ENCODE results near the gene PKD2L1.
"Not testable (repeated sequence)": the region's sequence is repeated elsewhere in the genome, so short reads cannot be mapped to it uniquely, and the experiment has no call there.

Gene PKD2L1

DNA sequence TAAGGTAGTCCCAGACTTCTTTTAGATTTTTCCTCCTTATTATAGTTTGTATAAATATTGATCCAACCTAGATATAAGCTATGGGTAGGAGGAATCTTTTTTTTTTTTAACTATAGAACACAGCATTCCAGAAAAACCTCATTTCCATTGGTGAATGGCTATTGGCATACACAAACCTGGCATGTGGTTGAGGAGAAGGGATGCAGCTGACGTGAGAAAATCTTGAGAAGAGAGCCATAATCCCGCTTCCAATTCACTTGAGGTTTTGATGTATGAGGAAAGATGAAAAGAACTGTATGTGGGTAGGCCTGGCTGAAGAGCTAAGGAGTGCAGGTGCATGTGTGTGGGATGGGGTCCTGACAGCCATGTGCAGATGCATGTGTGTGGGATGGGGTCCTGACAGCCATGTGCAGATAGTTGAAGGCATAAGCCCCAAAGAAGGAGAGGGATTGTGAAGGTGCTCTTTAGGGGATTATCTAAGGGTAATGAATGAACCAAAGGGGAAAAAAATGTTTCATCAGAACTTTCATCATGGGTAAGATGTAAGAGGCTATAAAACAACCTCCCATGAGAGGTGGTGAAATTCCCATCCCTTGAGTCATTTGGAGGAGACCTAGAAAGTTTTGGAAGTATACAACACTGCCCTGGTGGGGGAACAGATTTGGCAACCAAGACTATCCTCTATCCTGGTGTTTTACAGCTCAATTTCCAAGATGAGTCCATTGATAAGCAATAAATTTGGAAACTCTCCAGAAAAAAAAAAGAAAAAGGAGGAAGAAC lies 3.8 kb upstream of the PKD2L1 start:
- DNase-seq (ENCODE audit: low read depth in 2 of 2) = no peak

DNA sequence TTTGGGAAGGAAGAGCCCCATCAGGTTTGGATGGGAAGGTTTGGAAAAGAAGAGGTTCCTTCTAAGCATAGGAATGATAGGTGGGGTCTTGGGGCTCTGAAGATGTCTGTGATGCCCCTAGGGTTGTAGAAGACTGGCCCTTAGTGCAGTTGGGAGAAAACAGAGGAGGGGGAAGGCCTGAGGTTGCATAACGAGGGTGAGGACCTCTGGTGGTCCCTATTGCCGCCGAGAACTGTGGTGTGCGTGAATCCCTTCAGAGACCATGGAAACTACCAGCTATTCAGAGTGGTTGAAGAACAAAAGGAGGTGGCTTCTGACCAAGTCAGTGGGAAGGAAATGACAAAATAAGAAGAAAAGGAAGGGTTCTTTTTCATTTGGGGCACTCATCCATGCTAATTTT lies 3.1 kb upstream of the PKD2L1 start:
- DNase-seq (ENCODE audit: low read depth in 2 of 2) = no peak

DNA sequence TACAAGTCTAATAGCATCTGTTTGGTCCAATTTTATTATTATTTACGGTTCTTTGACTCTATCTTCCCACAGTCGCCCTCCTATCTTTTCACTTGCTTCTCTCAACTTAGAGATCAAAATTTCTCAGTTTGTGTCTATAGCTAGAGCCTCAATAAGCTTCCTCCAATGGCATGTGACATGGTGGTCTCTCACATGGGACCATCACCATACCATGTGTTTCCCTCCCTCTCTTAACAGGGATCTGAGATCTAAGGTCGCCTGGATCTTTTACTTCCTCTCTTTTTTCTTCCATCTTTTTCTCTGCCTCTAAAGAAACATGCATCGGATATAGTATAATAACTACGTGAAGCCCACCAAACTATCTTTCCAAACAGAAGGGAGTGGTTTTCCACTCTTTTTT lies 1.8 kb downstream of the PKD2L1 start:
- no peak for DNase-seq (ENCODE audit: low read depth in 2 of 2)

DNA sequence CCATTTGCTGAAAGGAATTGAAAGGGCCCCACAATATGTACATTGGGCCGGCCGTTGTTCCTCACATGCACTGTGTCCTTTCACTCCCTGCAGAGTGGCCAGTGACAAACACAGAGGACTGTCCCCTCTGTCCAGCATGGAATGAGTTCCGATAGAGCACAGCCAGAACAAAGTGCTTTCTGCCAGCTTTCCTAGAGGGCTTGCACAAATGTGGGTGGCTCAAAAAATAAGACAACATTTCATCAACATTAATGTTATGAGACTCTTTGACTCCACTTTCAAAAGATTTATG lies 2.4 kb downstream of the PKD2L1 start:
- no peak for DNase-seq (ENCODE audit: low read depth in 2 of 2)

DNA sequence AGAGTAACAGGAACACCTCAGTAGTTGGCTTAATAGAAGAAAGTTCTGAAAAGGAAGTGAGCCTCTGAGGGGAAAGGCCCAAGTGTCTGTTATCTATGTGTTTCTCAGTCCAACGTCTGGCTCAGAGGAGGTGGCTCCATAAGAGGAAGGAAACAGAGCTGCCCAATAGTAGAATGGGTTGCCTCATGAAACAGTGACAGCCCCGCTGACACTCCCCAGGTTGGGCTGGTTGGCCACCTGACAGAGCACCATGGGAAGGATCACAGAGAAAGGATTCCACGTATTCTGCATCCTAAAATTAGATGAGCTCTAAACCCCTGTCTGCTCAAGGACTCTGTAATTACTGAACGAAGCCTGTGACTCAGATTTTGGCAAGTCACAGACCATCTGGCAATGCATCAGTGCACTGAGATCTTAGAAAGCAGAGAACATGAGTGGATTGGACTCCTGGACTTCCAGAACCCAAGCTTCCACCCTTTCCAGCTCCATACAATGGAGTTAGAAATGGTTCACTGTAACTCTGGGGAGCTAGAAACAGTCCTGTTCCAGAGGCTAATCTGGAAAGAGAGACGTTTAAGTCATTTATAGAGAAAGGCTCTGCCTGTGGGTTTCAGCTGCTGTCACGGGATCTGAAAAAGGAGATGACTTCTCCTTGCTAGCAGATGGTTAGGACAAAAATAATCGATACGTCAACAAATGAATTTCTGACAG lies 2.9 kb downstream of the PKD2L1 start:
- DNase-seq (ENCODE audit: low read depth in 2 of 2) = no peak

DNA sequence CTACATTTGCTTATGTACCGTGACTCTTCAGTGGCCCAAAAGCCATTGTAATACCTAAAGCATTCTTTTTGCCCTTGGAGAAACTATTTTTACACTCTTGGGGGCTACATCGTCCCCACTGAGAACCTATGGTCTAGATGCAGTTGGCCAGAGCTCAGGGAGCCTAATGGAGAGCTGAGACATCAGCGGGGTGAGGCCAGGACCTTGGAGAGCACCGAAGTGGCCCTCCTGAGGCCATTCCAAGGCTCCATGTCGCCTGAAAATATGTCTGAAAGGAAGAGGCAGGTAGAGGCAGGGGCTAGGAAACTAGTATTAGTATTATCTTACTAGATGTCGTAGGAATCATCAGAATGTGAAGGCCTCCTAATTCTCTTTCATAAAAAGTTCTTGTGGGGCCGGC lies 4.9 kb downstream of the PKD2L1 start:
- DNase-seq (ENCODE audit: low read depth in 2 of 2) = no peak

DNA sequence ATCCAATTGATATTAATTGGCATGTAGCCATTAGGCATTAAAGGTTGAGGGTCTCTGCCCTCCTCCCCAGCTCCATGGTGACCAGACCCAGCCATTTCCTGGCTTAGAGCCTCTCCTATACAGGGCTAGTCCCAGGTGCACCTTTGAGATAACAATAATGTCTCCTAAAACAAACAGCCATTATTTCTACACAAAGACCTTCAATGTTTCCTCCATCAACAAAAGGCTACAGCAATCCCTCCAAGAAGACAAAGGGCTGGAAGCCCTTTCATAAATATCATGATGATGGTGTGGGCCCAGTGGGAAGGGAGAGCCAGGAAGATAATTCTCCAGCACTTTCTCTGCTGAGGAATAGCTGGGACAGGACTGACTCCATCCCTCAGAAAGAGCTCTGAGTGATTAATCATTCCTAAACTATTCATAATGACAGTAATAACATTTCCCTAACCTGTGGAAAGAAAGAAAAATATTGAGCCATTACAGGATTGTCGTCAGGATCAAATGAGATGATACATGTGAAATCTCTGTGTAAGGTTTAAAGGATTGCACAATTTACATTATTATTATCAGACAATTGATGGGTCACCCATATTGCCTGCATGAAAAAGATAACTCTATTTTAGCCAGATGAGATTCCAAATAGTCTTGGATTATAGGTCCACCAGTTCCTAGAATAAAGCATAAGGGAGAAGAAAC lies 10.2 kb downstream of the PKD2L1 start:
- DNase-seq (ENCODE audit: low read depth in 2 of 2) = no peak

DNA sequence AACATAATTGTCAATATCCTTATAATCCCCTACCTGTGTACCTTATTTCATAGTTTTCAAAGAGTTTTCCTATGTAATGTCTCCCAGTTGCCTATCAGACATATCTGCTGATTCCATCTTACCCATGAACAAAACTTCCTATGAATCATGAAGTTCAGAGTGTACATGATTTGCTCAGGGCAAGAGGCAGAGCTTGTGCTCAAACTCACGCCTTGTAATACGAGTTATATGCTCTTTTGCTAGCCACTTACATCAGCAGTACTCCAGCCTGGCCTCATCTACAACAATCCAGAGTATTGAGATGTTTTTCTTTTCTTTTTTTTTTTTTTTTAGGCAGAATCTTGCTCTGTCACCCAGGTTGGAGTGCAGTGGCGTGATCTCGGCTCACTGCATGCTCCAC lies 11.8 kb downstream of the PKD2L1 start:
- no peak for DNase-seq (ENCODE audit: low read depth in 2 of 2)

DNA sequence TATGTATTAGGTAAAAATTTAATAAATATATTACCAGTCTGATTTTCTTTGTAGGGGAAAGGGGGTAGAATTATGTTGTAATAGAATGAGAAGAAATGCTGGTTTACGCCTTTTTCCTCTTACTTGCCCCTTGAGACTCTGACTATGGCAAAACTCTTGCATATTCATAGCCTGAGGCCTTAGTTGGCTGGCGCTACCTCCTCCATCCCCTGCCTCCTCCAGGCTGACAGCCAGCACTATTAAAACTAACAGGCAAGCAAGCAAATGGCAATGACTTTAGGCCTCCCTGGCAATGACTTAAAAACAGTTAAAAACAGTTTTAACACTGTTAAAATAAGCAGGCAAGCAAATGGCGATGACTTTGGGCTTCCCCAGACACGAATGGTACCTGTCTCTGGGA lies 14.4 kb downstream of the PKD2L1 start:
- DNase-seq (ENCODE audit: low read depth in 2 of 2) = no peak

DNA sequence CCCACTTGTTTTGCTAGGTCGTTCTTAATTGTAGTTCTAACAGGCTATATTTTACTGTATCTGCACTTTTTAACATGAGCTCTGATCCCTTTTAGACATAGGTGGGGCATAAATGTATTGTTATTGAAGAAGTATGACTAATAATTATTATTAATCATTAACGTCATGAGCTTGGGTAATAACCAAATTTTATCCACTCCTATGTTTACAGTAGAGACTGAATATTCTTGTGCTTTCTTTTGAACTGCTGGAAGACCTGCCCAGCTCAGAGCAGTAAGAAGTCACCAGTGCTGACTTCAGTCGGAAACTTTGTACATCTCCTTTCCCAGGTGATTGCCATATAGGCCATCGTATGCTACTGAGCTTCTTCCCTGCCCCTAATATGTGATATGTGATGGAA lies 18.7 kb downstream of the PKD2L1 start:
- no peak for DNase-seq (ENCODE audit: low read depth in 2 of 2)

DNA sequence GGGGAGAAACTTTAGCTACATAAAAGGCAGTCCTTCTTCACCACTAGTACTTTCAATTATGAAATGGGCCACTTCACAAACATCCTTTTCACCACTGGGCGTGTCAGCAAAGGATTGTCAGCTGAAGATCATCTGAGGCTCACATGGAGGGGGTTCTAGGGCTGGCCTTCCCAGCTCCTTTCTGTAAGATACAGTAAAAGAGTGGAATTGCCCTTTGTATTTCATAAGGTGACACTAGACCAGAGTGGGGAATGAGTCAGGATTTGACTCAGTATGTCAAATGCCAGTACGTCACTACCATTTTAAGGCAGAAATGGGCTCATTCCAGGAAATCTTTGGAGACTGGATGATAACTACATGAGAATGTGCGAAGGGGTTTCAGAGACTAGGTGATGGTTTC lies 22.3 kb downstream of the PKD2L1 start:
- DNase-seq (ENCODE audit: low read depth in 2 of 2) = no peak

DNA sequence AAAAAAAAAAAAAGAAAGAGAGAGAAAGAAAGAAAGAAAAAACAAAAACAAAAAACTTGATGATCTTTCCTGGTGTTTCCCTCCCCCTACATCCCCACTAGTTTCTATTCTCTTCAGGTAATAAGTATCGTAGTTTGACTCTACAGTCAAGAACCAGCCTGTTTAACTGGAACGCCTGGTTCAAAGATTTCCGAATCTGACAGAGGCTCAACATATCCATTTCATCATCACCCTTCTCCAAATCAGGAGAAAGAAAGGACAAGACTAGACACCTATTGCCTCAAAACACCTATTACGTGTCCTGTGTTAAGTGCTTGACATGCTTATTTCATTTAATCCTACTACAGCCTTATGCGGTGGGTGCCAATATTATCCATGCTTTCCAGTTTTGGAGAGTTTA lies 23.2 kb downstream of the PKD2L1 start:
- no peak for DNase-seq (ENCODE audit: low read depth in 2 of 2)

DNA sequence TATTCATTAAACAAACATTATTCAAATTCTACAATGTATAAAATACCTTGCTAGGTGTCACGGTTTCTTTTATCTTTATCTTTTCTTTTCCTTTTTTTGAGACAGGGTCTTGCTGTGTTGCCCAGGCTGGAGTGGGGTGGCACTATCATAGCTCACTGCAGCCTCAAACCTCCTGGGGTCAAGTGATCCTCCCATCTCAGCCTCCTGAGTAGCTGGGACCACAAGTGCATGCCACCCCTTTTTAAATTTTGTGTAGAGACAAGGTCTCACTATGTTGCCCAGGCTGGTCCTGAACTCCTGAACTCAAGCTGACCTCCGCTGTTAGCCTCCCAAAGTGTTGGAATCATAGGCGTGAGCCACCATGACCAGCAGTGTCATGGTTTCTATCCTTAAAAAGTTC lies 25.6 kb downstream of the PKD2L1 start:
- no peak for DNase-seq (ENCODE audit: low read depth in 2 of 2)

DNA sequence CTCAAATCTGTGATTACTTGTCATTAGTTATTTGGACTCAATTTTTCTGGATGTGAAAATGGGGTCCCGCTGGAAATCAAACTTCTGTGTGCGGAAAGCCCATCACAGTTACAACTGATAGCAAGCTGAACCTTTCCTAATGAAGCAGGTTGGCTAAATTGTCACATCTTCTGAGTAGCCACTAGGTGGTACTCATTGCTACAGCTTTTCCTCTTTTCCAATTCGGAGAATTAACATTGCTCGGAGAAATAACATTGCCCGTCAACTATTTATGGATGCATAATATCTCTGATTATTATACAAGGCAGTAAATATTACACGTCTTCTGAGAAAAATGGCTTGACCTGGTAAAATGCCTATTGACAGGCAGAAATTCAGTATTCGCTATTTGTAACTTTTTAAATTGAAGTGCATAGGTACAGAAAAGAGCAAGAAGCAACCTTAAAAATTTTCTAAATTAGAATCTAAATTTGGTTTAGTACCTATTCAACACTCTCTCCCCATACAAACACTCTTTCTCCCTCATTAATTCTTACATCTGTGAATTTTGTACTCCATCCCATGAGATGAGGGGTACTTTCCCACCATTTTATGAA lies 26.2 kb downstream of the PKD2L1 start:
- no peak for DNase-seq (ENCODE audit: low read depth in 2 of 2)

DNA sequence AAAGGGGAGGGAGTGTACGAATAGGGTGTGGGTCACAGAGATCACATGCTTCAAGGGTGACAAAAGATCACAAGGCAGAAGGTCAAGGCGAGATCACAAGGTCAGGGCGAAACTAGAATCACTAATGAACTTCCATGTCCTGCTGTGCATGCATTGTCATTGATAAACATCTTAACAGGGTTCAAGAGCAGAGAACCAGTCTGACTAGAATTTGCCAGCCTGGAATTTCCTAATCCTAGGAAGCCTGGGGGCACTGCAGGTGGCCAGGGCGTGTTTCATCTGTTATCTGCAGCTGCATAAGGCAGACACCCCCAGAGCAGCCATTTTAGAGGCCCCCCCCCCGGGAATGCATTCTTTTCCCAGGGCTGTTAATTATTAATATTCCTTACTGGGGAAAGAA lies 28.9 kb downstream of the PKD2L1 start:
- not testable (repeated sequence) for DNase-seq (ENCODE audit: low read depth in 2 of 2)

DNA sequence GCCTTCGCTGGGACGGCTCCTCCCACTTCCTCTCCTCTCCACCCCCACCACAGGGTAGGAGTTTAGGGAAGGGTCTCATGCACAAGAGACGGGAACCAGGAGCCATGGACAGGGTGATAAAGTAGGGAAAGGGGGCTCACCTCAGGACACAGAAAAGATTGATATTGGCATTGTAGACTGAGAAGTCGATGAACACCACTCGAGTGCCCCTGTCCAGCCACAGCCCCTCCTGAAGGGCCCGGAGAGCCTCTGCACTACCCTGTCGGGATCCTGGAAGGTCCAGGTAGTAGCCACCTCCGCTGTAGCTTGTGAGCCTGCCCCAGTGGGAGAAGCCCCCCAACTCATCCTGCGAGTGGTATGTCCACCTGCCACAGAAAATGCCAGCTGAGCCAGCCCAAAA lies 32.8 kb downstream of the PKD2L1 start:
- DNase-seq (ENCODE audit: low read depth in 2 of 2) = no peak

DNA sequence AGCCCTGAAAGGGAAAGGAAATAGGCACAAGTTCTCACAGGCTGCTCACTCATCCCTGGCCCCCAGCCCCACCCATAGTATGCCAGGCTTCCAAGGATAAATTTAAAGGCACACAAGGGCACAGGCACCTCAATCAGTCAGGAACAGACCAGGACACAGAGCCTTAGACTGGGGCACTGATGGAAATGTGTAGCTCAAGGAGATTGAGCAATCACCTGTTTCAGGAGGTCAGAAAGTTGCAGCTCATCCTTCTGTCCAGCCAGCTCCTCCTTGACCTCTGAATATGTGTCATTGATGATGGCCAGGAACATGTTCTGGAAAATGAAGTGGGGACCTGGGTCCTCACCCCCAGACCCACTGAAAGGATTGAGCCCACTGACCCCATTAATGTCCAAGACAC lies 37.0 kb downstream of the PKD2L1 start:
- DNase-seq (ENCODE audit: low read depth in 2 of 2) = no peak

DNA sequence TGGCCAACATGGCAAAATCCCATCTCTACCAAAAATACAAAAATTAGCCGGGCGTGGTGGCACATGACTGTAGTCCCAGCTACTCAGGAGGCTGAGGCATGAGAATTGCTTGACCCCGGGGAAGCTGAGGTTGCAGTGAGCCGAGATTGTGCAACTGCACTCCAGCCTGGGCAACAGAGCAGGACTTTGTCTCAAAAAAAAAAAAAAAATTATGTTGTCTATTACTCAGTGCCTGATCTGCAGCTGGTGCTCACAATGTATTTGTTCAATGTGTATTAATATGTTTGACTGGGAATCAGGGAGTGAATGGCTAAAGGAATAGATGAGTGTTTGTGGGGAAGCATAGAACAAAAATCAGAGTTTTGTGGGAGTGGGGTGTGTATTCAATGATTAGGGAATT lies 37.7 kb downstream of the PKD2L1 start:
- DNase-seq (ENCODE audit: low read depth in 2 of 2) = not testable (repeated sequence)

DNA sequence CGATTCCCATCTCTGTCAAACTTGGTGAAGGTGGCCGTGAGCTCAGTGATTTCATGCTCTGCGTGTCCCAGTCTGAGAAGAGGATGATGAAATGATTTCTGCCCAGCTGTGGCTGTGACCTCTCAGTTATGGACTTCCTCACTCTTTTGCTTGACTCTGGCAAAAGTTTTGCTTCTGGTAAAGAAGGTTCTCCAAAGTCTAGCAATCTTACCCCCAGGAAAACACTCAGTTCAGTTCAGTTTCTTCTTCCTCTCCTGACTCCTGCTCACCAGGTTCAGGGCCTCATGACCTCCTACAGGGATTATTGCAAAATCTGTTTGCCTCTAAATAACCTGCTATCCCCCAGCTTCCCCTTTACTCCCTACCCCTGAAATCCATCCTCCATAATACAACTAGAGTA lies 38.7 kb downstream of the PKD2L1 start:
- no peak for DNase-seq (ENCODE audit: low read depth in 2 of 2)

DNA sequence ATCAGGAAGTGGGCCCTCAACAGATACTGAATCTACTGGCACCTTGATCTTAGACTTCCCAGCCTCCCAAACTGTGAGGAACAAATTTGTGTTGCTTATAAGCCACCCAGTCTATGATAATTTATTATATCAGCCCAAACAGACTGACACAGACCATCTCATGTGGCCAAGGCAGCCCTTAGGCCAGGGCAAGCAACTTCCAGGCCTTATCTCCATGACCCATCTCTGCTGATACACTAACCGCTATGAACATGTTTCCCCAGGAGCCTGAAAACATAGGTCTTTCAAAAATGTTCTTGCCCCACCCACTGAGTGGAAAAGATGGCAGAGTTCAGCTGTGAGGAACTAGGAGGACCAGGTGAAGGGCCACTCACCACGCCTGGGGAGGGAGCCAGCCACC lies 40.4 kb downstream of the PKD2L1 start:
- DNase-seq (ENCODE audit: low read depth in 2 of 2) = no peak

DNA sequence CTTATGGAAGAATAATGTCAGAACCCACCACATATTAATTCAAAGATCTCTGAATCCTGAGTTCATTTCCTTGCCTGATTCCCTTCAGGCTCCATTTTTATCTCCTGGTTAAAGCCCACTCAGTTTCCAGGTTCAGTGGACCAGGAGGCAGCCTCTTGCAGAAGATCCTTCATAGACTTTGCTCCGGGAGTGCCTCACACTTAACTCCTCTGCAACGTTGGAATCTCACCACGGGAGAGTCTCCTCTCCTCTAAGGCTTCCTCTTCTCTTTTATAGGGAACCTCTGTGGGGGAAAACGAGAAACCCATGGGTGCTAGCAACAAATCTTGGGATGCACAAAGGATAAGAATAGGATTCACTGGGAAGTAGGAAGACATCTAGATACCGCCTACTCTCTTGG lies 41.8 kb downstream of the PKD2L1 start:
- DNase-seq (ENCODE audit: low read depth in 2 of 2) = no peak

DNA sequence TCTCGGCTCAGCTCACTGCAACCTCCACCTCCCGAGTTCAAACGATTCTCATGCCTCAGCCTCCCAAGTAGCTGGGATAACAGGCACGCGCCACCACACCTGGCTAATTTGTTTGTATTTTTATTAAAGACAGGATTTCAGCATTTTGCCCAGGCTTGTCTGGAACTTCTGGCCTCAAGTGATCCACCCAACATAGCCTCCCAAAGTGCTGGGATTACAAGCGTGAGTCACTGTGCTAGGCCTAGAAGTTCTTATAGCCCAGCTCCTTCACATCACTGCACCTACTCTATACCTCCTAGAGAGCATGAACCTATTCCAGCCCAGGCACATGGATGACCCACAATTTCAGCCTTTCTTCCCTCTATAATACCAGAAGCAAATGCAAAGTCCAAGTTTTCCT lies 42.3 kb downstream of the PKD2L1 start:
- DNase-seq (ENCODE audit: low read depth in 2 of 2) = no peak
